Loucy (cell line): Measurements from ENCODE around the gene RIPOR2.

Source experiments
- EZH2phosphoT487 ChIP-seq: fragments of 200-600 bp; IDR thresholded peaks from 2 replicates; pipeline ENCODE4 v1.6.1; 2018; ENCODE audit warnings: antibody characterized with exemption, mild to moderate bottlenecking, moderate library complexity, borderline replicate concordance
- TF ChIP-seq, protein P1 (sequence below): fragments of 200-600 bp; sonication (generic); conservative IDR thresholded peaks from 2 replicates; pipeline ENCODE4 v1.5.1; 2014; ENCODE audit warnings: mild to moderate bottlenecking, antibody characterized with exemption, low read length

DNA sequence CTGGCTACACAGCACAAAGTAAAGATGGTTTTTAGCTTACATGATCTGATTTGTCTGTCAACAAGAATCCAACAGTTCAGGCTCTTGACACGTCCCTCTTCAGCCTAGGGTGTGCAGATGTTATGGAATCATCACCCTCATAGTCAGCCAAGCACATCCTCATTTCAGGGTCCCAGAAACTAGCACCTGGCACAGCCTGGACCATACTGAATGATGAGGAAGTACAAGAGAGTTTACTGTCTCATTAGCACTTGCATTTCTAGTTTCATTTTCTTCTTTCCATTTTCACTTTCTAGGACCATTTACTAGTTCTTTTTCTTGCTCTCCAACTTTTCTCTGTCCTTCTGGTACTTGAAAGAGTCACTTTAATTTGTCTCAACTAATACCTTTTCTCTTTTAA, 6.5 kb downstream of the RIPOR2 start:
- TF ChIP-seq, protein P1, sequence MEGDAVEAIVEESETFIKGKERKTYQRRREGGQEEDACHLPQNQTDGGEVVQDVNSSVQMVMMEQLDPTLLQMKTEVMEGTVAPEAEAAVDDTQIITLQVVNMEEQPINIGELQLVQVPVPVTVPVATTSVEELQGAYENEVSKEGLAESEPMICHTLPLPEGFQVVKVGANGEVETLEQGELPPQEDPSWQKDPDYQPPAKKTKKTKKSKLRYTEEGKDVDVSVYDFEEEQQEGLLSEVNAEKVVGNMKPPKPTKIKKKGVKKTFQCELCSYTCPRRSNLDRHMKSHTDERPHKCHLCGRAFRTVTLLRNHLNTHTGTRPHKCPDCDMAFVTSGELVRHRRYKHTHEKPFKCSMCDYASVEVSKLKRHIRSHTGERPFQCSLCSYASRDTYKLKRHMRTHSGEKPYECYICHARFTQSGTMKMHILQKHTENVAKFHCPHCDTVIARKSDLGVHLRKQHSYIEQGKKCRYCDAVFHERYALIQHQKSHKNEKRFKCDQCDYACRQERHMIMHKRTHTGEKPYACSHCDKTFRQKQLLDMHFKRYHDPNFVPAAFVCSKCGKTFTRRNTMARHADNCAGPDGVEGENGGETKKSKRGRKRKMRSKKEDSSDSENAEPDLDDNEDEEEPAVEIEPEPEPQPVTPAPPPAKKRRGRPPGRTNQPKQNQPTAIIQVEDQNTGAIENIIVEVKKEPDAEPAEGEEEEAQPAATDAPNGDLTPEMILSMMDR = no peak
- no peak for TF ChIP-seq EZH2phosphoT487
